GM12865 (cell line): Measurements from ENCODE around the gene IGLL5.
"Not testable (repeated sequence)": the region's sequence is repeated elsewhere in the genome, so short reads cannot be mapped to it uniquely, and the experiment has no call there.

Experiments used
- DNase-seq: peaks from one replicate; pipeline ENCODE4 v3.0.0; 2010; ENCODE audit warnings: low read depth
- H3K4me3 ChIP-seq: 2 replicates; pipeline ENCODE4 v1.5.1; 2011; ENCODE audit warnings: mild to moderate bottlenecking, low read depth, low read length, control low read depth
- TF ChIP-seq, protein P1 (sequence below): IDR thresholded peaks from 2 replicates; pipeline ENCODE4 v1.5.1; 2011; ENCODE audit warnings: low read length, control low read depth, low read depth, inconsistent platforms; ENCODE audit not compliant: insufficient read depth; ENCODE audit errors: missing control alignments

The IGLL5 gene

DNA sequence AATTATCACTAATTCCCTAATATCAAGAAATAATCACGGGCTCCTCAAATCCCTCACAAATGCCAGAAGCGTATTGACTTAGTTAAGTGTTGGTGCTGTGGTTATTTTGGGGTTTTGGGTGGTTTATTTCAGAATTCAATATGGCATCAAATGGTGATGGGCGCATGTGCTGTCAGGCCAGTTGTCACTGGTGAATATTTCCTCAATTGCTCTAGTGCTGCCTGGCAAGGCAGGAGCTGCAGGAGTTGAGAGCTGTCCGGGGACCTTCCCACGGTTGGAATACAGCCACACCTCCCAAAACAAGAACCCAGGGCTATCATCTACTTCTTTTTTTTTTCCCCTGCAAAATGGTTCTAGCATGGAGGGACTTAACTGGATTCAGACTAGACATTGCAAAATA lies 10.3 kb downstream of the IGLL5 start:
- DNase-seq: no peak
- TF ChIP-seq, protein P1, sequence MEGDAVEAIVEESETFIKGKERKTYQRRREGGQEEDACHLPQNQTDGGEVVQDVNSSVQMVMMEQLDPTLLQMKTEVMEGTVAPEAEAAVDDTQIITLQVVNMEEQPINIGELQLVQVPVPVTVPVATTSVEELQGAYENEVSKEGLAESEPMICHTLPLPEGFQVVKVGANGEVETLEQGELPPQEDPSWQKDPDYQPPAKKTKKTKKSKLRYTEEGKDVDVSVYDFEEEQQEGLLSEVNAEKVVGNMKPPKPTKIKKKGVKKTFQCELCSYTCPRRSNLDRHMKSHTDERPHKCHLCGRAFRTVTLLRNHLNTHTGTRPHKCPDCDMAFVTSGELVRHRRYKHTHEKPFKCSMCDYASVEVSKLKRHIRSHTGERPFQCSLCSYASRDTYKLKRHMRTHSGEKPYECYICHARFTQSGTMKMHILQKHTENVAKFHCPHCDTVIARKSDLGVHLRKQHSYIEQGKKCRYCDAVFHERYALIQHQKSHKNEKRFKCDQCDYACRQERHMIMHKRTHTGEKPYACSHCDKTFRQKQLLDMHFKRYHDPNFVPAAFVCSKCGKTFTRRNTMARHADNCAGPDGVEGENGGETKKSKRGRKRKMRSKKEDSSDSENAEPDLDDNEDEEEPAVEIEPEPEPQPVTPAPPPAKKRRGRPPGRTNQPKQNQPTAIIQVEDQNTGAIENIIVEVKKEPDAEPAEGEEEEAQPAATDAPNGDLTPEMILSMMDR: no peak

DNA sequence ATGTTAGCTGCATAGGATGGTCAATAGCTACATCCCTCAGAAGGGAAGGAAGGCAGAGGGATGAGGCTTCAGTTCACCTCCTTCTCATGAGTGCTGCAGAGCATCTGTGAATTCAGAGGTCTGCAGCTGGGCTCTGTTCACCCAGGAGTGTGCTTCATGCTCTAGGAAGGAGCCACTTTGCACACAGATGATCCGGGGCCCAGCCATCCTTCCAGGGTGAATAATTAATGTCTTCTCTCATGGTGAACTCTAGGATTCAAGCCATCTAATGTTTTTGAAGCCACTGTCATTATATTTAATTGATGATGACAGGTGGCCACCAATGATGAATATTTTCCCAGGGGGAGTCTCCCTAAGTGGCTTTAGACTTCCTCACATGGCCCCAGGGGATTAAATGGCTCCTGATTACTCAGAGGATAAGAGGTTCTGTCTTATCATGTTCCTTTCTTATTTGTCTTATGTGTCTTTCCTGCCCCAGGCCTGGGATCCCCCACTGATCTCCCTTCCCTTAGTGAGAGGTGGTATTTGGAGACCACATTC lies 10.9 kb downstream of the IGLL5 start:
- DNase-seq, H3K4me3 ChIP-seq: not testable (repeated sequence)

More for the DNA sequence above, 10.3 kb downstream of the IGLL5 start:
- no peak overlapping the region for H3K4me3 ChIP-seq

DNA sequence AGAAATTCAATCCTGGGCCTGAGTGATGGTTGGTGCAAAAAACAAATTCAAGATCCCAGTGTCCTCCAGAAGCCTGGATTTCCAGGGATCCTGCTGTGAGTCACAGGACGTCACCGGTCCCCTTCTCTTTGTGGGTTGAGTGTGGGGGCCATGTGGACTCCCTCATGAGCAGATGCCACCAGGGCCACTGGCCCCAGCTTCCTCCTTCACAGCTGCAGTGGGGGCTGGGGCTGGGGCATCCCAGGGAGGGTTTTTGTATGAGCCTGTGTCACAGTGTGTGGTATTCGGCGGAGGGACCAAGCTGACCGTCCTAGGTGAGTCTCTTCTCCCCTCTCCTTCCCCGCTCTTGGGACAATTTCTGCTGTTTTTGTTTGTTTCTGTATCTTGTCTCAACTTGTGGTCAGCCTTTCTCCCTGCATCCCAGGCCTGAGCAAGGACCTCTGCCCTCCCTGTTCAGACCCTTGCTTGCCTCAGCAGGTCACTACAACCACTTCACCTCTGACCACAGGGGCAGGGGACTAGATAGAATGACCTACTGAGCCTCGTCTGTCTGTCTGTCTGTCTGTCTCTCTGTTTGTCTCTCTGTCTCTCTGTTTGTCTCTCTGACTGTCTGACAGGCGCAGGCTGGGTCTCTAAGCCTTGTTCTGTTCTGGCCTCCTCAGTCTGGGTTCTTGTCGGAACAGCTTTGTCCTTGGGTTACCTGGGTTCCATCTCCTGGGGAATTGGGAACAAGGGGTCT lies 11.9 kb downstream of the IGLL5 start:
- not testable (repeated sequence) for H3K4me3 ChIP-seq, DNase-seq

DNA sequence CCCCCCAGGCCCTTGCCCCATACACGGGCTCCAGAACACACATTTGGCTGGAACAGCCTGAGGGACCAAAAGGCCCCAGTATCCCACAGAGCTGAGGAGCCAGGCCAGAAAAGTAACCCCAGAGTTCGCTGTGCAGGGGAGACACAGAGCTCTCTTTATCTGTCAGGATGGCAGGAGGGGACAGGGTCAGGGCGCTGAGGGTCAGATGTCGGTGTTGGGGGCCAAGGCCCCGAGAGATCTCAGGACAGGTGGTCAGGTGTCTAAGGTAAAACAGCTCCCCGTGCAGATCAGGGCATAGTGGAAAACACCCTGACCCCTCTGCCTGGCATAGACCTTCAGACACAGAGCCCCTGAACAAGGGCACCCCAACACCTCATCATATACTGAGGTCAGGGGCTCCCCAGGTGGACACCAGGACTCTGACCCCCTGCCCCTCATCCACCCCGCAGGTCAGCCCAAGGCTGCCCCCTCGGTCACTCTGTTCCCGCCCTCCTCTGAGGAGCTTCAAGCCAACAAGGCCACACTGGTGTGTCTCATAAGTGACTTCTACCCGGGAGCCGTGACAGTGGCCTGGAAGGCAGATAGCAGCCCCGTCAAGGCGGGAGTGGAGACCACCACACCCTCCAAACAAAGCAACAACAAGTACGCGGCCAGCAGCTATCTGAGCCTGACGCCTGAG lies 13.1 kb downstream of the IGLL5 start:
- peak; percentile 41 for DNase-seq
- peak overlapping the region; percentile 40 for H3K4me3 ChIP-seq

DNA sequence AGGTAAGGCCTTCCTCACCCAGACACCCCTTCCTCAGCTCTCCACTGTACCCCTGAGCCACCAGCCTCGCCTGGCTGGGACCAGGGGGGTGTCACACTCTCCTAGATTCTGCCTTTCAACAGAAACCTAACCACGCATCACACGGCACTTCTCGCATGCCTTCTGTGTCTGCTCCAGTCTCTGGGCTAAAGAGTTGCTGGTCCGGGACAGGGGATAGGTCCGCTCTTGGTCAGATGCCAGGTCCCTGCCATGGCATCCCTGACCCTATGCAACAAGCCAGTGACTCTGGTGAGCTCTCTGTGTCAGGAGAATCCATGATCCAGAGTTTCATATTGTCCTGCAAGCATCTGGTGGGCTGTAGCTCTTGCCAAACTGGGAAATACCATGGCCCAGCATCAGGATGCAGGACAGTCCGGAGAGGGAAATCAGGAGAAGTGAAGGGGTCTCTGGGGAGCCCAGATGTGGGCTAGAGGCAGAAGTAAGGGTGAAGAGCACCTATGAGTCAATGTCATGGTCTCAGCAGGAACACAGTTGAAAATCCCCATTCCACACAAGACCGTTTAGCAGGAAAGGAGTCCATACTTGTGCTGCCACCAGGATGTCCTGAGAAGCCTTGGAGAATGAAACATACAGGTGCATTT lies 14.1 kb downstream of the IGLL5 start:
- DNase-seq: no peak
- TF ChIP-seq, protein P1: no peak
- no peak overlapping the region for H3K4me3 ChIP-seq

DNA sequence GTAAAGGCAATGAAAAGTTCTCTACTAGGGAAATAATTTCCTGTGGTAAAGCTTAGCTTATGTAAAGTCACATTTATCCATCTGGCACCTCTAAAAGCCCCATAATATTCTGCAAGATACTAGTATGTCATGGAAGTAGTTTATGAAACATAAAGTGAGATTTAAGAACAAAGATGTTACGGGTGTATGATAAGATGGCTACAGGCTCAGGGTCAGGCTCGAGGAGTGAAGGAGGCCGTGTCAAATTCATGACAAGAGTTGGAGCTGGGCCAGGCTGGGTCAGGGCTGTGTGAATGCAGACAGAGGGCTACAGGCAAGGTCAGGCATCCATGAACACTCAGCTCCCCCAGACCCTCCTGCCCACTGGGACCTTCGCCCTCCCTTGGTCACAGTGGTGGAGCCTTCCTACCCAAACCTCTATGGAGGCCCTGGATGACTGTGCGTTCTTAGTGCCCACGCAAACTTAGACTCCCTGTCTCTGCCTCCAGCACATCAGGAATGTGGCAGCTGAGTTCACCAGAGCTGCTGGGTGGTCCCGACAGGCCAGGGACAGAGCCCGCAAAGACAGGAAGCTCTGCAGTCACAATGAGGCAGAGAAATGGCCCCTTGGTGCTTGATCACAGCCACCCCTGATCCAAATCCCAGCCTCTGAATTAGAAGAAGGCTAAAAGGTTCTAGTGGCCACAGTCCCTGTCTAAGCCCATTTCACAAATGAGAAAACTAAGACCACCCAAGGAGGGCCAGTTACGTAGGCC lies 14.8 kb downstream of the IGLL5 start:
- no peak for DNase-seq
- no peak overlapping the region for H3K4me3 ChIP-seq
- TF ChIP-seq, protein P1: no peak

DNA sequence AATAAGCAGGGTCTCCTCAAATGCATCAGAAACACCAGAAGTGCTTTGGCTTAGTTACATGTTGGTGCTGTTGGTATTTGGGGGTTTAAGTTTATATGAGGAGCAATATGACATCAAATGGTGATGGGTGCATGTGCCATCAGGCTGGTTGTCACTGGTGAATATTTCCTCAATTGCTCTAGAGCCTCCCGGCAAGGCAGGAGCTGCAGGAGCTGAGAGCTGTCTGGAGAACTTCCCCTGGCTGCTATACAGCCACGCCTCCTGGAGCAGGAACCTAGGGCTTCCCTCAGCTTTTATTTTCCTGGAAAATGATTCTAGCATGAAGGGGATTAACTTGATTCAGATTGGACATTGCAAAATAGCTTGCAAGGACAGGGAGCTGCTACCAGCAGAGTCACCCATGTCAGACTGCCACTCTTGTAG lies 15.8 kb downstream of the IGLL5 start:
- no peak overlapping the region for H3K4me3 ChIP-seq
- TF ChIP-seq, protein P1: no peak
- DNase-seq: no peak

DNA sequence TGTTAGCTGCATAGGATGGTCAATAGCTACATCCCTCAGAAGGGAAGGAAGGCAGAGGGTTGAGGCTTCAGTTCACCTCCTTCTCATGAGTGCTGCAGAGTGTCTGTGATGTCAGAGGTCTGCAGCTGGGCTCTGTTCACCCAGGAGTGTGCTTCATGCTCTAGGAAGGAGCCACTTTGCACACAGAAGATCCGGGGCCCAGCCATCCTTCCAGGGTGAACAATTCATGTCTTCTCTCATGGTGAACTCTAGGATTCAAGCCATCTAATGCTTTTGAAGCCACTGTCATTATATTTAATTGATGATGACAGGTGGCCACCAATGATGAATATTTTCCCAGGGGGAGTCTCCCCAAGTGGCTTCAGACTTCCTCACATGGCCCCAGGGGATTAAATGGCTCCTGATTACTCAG lies 16.2 kb downstream of the IGLL5 start:
- DNase-seq, H3K4me3 ChIP-seq: not testable (repeated sequence)

DNA sequence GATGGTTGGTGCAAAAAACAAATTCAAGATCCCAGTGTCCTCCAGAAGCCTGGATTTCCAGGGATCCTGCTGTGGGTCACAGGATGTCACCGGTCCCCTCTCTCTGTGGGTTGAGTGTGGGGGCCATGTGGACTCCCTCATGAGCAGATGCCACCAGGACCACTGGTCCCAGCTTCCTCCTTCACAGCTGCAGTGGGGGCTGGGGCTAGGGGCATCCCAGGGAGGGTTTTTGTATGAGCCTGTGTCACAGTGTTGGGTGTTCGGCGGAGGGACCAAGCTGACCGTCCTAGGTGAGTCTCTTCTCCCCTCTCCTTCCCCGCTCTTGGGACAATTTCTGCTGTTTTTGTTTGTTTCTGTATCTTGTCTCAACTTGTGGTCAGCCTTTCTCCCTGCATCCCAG lies 17.1 kb downstream of the IGLL5 start:
- H3K4me3 ChIP-seq: not testable (repeated sequence)

DNA sequence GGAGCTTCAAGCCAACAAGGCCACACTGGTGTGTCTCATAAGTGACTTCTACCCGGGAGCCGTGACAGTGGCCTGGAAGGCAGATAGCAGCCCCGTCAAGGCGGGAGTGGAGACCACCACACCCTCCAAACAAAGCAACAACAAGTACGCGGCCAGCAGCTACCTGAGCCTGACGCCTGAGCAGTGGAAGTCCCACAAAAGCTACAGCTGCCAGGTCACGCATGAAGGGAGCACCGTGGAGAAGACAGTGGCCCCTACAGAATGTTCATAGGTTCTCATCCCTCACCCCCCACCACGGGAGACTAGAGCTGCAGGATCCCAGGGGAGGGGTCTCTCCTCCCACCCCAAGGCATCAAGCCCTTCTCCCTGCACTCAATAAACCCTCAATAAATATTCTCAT lies 18.8 kb downstream of the IGLL5 start:
- H3K4me3 ChIP-seq: peak overlapping the region; percentile 39
- peak; percentile 44 for DNase-seq

More for the DNA sequence above, 17.1 kb downstream of the IGLL5 start:
- DNase-seq: not testable (repeated sequence)
